ENCODE measurements around the gene RANBP2.

Gene RANBP2

DNA sequence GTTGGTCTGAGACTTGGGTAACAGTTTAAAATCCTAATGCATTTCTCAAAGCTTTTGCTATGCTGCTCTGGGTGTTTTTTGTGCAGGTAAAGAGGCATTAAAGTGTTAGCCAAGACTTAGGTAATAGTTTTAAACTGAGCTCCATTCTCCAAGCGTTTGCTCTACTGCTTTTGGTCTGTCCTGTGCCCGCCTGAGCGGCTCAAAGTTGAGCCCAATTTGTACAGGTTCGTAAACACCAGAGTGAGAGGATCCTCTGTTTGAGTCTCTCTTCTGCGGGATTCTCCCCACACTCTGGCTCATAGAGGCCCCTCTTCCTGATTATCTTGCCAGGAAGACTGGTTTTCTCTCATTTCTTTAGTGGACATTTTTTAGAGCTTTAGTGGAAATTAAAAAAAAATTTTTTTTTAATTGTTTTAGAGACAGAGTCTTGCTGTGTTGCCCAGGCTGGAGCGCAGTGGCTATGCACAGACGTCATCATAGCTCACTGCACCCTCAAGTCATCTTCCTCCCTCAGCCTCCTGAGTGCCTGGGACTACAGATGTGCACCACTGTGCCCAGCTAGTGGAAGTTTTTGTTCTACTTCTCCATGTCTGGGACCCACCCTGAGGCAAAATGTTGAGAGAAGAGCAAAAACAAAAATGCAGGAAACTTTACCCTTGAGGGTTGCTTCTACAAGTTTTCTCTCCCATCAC lies 83.9 kb downstream of the RANBP2 start:
- Histone ChIP-seq H3K36me3 (ENCODE audit: low read depth) (peaks cover 61% of the 10 kb centered on the region), H3K9me3 (ENCODE audit: severe bottlenecking) (no peaks in the 10 kb centered on the region), H3K4me1 (ENCODE audit: insufficient read depth, poor library complexity, severe bottlenecking) (no peaks in the 10 kb centered on the region), H3K27ac (ENCODE audit: poor library complexity, severe bottlenecking) (no peak overlapping the region), H3K4me3 (ENCODE audit: severe bottlenecking) (no peak overlapping the region), H3K27me3 (ENCODE audit: insufficient read depth, poor library complexity, severe bottlenecking) (no peaks in the 10 kb centered on the region)
- ATAC-seq (ENCODE audit: low read depth) (no peak), DNase-seq (ENCODE audit: low spot score) (no peak)
- TF ChIP-seq, protein P1, sequence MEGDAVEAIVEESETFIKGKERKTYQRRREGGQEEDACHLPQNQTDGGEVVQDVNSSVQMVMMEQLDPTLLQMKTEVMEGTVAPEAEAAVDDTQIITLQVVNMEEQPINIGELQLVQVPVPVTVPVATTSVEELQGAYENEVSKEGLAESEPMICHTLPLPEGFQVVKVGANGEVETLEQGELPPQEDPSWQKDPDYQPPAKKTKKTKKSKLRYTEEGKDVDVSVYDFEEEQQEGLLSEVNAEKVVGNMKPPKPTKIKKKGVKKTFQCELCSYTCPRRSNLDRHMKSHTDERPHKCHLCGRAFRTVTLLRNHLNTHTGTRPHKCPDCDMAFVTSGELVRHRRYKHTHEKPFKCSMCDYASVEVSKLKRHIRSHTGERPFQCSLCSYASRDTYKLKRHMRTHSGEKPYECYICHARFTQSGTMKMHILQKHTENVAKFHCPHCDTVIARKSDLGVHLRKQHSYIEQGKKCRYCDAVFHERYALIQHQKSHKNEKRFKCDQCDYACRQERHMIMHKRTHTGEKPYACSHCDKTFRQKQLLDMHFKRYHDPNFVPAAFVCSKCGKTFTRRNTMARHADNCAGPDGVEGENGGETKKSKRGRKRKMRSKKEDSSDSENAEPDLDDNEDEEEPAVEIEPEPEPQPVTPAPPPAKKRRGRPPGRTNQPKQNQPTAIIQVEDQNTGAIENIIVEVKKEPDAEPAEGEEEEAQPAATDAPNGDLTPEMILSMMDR (IDR thresholded peaks at IDR 0.05; ENCODE audit: poor library complexity, severe bottlenecking), result no peak

DNA sequence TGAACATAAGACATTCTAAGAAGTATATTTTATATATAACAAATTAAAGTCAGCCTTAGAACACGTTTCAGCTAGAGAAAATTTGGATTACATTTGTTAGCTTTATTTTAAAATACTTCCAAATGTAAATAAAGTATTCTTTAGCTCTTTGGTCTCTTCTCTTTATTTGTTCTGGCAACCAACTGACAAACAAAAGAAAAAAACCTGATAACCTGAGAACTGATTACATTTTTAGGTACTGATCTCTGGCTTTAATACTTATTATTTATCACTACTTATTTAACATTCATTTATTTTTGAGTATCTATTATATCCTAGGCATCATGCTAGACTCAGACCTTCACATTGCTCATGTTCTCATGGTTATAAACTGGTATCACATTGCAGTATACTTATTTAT lies 85.8 kb downstream of the RANBP2 start:
- Histone ChIP-seq H3K4me3 (ENCODE audit: severe bottlenecking) (no peak overlapping the region), H3K27ac (ENCODE audit: poor library complexity, severe bottlenecking) (no peak overlapping the region), H3K9me3 (ENCODE audit: severe bottlenecking) (peaks cover 6% of the 10 kb centered on the region), H3K36me3 (ENCODE audit: low read depth) (peaks cover 53% of the 10 kb centered on the region), H3K27me3 (ENCODE audit: insufficient read depth, poor library complexity, severe bottlenecking) (no peaks in the 10 kb centered on the region), H3K4me1 (ENCODE audit: insufficient read depth, poor library complexity, severe bottlenecking) (no peaks in the 10 kb centered on the region)
- DNase-seq (ENCODE audit: low spot score), result no peak
- TF ChIP-seq, protein P1 (IDR thresholded peaks at IDR 0.05; ENCODE audit: poor library complexity, severe bottlenecking), result no peak
- no peak for ATAC-seq (ENCODE audit: low read depth)

DNA sequence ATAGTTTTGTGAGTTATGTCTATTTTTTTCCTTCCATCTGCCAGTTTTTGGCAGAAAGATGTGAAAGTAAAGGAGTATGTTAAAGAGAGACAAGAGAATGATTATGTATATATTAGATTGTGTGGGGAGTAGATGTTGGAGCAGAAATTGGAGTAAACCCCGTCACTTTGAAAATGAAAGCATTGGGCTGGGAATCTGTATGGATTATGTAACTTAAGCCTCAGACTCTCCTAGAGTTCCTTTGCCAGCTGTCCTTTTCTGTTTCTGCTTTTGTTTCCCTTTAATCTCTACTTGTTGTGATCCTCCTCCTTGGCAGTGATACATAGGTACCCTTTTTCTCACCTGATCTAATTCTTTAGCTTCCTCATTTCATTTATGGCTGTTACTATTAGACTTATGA lies 86.5 kb downstream of the RANBP2 start:
- TF ChIP-seq, protein P1 (IDR thresholded peaks at IDR 0.05; ENCODE audit: poor library complexity, severe bottlenecking), result no peak
- Histone ChIP-seq H3K4me1 (ENCODE audit: insufficient read depth, poor library complexity, severe bottlenecking) (no peaks in the 10 kb centered on the region), H3K4me3 (ENCODE audit: severe bottlenecking) (no peak overlapping the region), H3K27me3 (ENCODE audit: insufficient read depth, poor library complexity, severe bottlenecking) (no peaks in the 10 kb centered on the region), H3K9me3 (ENCODE audit: severe bottlenecking) (peaks cover 6% of the 10 kb centered on the region), H3K27ac (ENCODE audit: poor library complexity, severe bottlenecking) (no peak overlapping the region), H3K36me3 (ENCODE audit: low read depth) (peaks cover 56% of the 10 kb centered on the region)
- DNase-seq (ENCODE audit: low spot score) (no peak), ATAC-seq (ENCODE audit: low read depth) (no peak)

DNA sequence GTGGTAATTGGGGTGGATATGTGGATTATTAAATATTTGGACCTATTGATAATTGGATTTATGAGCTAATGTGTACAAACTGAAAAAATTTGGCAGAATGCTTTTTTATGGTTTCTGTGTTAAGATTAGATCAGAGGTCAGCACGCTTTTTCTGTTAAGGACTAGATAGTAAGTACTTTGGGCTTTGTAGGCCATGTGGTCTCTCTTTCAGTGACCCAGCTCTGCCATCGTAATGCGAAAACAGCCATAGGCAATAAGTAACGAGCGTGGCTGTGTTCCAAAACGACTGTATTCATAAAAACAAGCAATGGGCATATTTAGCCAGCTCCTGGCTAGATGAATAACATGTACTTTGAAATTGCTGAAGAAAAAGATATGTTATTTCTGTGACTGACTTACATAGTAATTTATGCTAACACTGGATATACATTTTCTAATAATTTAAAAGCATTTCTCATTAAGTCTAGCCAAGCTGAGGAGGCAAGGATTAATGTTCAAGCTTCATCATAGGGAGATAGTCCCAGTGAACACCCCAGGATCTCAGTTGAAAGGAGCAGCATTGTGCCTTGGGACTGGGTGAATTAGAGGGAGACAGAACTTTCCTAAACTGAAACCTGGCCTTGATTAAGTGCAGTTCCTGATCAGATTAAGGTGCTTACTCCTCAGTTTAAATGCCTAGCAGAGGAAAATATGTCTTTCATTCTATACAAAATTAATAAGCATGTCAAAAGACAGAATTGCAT lies 87.3 kb downstream of the RANBP2 start:
- H3K4me1 ChIP-seq (ENCODE audit: insufficient read depth, poor library complexity, severe bottlenecking), result no peaks in the 10 kb centered on the region
- ATAC-seq (ENCODE audit: low read depth), result no peak
- TF ChIP-seq, protein P1 (IDR thresholded peaks at IDR 0.05; ENCODE audit: poor library complexity, severe bottlenecking), result no peak
- DNase-seq (ENCODE audit: low spot score), result no peak
- peaks cover 57% of the 10 kb centered on the region for H3K36me3 ChIP-seq (ENCODE audit: low read depth)
- no peaks in the 10 kb centered on the region for H3K27me3 ChIP-seq (ENCODE audit: insufficient read depth, poor library complexity, severe bottlenecking)
- no peak overlapping the region for H3K27ac ChIP-seq (ENCODE audit: poor library complexity, severe bottlenecking)
- H3K9me3 ChIP-seq (ENCODE audit: severe bottlenecking), result peaks cover 6% of the 10 kb centered on the region
- no peak overlapping the region for H3K4me3 ChIP-seq (ENCODE audit: severe bottlenecking)

DNA sequence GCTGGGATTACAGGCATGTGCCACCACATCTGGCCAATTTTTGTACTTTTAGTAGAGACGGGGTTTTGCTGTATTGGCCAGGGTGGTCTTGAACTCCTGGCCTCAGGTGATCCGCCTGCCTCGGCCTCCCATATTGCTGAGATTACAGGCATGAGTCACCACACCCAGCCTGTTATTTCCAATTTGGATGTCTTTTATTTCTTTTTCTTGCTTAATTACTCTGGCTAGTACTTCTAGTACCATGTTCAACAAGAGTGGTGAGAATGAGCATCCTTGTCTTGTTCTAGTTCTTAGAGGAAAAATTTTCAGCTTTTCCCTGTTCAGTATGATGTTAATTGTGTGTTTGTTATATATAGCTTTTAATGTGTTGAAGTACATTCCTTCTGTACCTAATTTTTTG lies 90.7 kb downstream of the RANBP2 start:
- TF ChIP-seq, protein P1 (IDR thresholded peaks at IDR 0.05; ENCODE audit: poor library complexity, severe bottlenecking), result no peak
- peaks cover 6% of the 10 kb centered on the region for H3K9me3 ChIP-seq (ENCODE audit: severe bottlenecking)
- no peaks in the 10 kb centered on the region for H3K27me3 ChIP-seq (ENCODE audit: insufficient read depth, poor library complexity, severe bottlenecking)
- DNase-seq (ENCODE audit: low spot score) (no peak), ATAC-seq (ENCODE audit: low read depth) (no peak)
- peaks cover 57% of the 10 kb centered on the region for H3K36me3 ChIP-seq (ENCODE audit: low read depth)
- H3K4me3 ChIP-seq (ENCODE audit: severe bottlenecking), result no peak overlapping the region
- no peak overlapping the region for H3K27ac ChIP-seq (ENCODE audit: poor library complexity, severe bottlenecking)
- H3K4me1 ChIP-seq (ENCODE audit: insufficient read depth, poor library complexity, severe bottlenecking), result no peaks in the 10 kb centered on the region
